Measurements from ENCODE around the gene CFAP97D2.
"Not testable (repeated sequence)": the region's sequence is repeated elsewhere in the genome, so short reads cannot be mapped to it uniquely, and the experiment has no call there.

CFAP97D2 gene

GRCh38 chr13:114157869-114158495 lies 21.1 kb upstream of the CFAP97D2 start:
- DNase-seq (ENCODE audit: low read depth in 1 of 2, low spot score in 1 of 2): no peak

- not testable (repeated sequence) for DNase-seq (ENCODE audit: low read depth in 1 of 2, low spot score in 1 of 2)
Measured at GRCh38 chr13:114158869-114159666, 20.0 kb upstream of the CFAP97D2 start.

DNA sequence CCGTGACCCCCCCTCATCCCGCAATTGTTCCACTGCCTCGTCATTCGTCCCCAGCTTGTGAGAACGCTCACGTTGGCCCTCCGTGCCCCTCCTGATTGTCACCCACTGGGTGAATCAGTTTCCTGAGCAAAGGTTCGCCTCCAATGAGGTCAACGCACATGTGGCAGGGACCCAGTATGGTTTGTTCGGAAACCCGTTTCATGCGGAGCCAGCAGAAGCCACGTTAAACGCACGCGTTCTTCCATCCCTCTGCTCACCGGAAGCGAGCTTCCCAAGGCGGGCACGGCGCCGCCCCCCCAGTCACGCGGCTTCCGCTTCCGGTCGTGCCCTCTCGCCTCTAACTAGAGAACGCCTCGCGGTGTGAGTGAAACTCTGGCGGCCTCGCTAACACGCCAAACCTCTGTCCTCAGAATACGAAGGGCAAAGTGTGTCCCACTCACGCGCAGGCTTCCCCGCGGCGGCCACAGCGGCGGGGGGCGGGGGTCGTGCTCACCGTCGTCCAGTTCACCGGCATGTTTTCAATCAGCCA lies 18.0 kb upstream of the CFAP97D2 start:
- no peak for DNase-seq (ENCODE audit: low read depth in 1 of 2, low spot score in 1 of 2)

- DNase-seq (ENCODE audit: low read depth in 1 of 2, low spot score in 1 of 2): no peak
Measured at GRCh38 chr13:114161644-114162532, 17.2 kb upstream of the CFAP97D2 start.

DNA sequence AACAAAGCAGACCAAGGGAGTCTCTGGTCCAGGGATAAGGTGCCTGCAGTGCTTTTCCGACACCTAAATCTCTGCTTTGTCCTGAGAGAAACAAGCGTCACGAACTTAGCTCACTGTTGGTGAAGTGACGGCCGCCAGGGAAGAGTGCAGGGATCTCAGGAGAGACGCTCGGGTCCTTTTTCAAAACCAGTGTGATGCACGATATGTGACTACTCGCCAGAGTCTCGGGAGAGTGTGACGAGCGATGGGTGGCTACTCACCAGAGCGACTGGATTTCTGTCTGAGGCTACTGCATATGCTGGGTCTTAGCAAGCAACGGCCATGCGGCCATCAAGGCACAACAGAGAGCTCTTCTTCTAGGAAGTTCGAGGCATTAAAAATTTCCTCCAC lies 16.5 kb upstream of the CFAP97D2 start:
- no peak for DNase-seq (ENCODE audit: low read depth in 1 of 2, low spot score in 1 of 2)

GRCh38 chr13:114164053-114164452 lies 15.0 kb upstream of the CFAP97D2 start:
- DNase-seq (ENCODE audit: low read depth in 1 of 2, low spot score in 1 of 2): no peak

DNA sequence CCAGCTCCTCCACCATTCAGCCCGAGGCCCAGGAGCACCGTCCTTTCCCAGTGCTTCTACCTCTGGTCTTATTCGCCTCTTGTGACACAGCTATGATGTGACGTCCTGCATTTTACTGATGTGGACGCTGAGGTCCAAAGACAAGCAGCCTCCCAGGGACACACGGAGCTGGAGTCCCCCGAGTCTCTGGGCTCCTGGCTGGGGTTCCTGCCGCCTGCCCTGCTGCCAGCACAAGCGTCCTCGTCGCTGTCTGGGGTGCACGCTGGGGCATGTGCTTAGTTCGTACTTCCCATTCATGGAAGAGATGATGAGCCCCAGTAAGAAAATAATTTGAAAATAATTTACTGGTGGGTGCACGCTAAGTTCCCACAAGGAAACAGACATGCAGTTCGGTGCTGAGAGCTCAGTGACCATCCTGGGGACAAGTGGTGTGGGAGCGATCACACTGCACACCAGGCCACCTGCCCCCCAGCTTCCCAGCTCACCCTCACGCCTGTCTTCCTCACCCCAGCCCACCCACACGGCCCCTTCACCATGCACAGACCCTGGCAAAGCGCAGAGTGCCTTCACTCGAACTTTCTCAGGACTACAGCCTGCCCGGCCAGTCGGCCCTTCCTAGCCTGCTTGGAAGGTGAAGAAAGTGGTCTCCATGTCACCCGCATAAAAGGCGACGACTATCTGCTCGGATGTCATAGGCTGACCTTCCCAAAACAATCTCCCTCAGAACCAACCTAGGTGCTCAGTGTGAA lies 14.2 kb upstream of the CFAP97D2 start:
- no peak for DNase-seq (ENCODE audit: low read depth in 1 of 2, low spot score in 1 of 2)

- no peak for DNase-seq (ENCODE audit: low read depth in 1 of 2, low spot score in 1 of 2)
Measured at GRCh38 chr13:114166381-114167131, 12.5 kb upstream of the CFAP97D2 start.

DNA sequence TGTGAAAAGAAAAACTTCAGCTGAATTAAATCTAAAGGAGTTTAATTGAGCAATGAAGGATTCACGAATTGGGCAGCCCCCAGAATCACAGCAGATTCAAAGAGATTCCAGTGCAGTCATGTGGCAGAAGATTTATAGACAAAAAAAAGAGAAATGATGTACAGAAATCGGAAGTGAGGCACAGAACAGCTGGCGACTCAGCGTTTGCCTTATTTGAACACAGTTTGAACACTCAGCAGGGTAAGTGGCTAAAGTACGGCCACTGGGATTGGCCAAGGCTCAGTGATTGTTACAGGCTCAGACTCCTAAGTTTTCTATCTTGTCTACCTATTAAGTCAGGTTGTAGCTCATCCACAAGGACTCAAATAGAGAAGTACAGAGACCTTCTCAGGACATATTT lies 11.6 kb upstream of the CFAP97D2 start:
- no peak for DNase-seq (ENCODE audit: low read depth in 1 of 2, low spot score in 1 of 2)

DNA sequence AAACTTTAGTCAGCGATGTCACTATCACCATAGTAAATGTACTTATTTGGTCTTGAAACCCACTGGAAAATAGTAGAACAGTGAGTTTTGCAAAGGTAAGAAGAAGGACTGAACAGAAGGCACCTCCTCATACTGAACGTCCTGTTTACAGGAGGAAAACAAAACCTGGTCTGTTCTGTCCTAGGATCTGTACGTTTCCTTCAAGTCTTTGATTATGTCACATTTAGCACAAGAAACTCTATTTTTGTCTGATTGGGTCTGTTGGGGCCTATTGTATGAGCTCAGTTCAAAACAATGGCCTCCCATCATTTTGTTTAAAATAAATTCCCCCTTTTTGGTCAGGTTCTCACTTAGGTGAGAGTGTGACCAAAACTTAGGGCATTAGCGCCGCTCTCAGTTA lies 11.2 kb upstream of the CFAP97D2 start:
- no peak for DNase-seq (ENCODE audit: low read depth in 1 of 2, low spot score in 1 of 2)

DNA sequence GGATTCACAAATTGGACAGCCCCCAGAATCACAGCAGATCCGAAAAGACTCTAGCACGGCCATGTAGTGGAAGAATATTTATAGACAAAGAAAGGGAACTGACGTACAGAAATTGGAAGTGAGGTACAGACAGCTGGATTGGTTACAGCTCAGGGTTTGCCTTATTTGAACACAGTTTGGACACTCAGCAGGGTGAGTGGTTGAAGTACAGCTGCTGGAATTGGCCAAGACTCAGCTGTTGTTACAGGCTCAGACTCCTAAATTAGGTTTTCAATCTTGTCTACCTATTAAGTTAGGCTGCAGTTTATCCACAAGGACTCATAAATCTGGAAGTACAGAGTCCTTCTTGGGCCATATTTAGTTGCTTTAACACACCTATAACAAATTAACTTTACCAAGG lies 5.8 kb upstream of the CFAP97D2 start:
- no peak for DNase-seq (ENCODE audit: low read depth in 1 of 2, low spot score in 1 of 2)

DNA sequence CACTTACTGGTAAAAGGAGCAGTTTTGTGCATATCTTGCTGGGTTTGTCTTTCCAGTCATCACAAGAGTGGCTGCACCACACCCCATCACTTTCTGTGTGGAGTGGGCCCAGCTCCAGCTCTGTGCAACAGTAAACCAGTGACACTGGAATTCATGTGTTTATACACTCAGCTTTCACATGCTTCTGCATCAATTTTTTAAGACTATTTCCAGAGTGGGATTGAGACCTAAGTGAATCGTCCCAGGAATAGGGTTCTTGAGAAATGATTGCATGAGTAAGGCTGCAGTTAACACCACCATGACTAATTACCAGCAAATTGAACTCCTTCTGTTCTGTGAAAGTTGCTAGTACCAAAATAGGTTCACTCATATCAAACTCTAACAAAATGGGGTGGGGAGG lies 5.3 kb upstream of the CFAP97D2 start:
- DNase-seq (ENCODE audit: low read depth in 1 of 2, low spot score in 1 of 2): no peak

DNA sequence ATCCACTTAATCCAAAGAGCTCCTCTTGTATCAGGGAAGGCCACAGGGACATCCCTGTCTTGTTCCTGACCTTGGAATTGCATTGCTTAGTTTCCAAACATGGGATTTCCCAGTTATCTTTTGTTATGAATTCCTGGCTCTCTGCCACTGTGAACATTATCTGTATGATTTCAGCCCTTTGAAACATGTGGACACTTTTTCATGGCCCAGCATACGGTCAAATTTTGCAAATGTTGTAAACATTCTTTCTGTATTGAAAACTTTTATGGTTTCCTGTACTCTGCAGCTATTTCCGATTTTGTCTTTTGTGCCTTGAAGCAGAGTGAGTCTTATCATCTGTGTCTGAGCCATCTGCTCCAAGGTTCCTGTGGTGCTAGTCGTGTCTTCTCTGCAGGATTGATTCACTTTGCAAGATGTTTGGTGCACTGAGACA lies 4.5 kb upstream of the CFAP97D2 start:
- no peak for DNase-seq (ENCODE audit: low read depth in 1 of 2, low spot score in 1 of 2)

- DNase-seq (ENCODE audit: low read depth in 1 of 2, low spot score in 1 of 2): not testable (repeated sequence)
Measured at GRCh38 chr13:114176359-114176902, 2.6 kb upstream of the CFAP97D2 start.

GRCh38 chr13:114177245-114178010 lies 1.6 kb upstream of the CFAP97D2 start:
- DNase-seq (ENCODE audit: low read depth in 1 of 2, low spot score in 1 of 2): no peak

DNA sequence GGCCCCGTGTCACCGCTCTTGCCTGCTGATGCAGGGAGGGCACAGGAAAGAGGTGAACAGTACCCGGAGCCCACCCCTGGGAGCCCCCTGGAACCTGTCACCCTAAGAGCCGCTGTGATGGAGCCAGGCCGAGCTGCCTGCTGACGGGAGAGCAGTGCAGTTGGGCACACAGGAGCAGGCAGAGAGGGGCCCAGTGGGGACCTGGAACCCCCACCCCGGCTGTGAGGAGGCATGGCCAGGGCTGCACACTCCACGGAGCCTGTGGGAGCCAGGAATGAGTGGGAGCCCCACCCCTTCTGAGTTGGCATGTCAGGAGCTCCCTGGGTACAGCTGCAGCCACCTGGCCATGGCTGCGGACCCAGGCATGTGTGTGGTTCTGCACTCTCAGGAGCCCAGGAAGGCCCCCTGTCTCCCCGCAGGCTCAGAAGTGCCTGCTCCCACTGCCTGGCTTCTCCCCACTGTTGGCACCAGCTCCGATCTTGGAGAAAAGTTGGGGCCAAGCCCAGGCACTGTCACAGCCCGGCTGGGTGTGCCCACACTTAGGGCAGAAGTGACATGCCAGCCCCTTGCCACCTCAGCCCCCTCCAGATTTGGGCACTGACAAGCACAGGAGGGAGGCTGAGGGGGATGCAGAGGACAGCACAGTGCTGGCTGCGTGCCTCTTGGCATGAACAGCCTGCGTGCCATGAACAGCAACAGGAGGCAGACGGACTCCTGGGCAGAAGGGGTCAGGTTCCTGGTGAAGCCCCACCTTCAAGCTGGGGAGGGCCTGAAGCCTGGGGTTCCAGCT lies 6.3 kb downstream of the CFAP97D2 start:
- no peak for DNase-seq (ENCODE audit: low read depth in 1 of 2, low spot score in 1 of 2)

- no peak for DNase-seq (ENCODE audit: low read depth in 1 of 2, low spot score in 1 of 2)
Measured at GRCh38 chr13:114194853-114195252, 15.8 kb downstream of the CFAP97D2 start.

DNA sequence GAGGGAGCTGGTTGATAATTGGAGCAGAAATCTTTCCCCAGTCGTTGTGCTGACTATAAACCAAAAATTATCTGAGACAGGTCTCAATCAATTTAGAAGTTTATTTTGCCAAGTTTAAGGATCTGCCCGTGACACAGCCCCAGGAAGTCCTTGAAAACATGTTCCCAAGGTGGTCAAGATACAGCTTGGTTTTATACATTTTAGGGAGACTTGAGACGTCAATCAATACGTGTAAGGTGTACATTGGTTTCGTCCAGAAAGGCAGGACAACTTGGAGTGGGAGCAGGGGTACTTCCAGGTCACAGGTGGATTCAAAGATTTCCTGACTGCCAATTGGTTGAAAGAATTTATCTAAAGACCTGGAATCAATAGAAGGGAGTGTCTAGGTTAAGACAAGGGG lies 17.6 kb downstream of the CFAP97D2 start:
- no peak for DNase-seq (ENCODE audit: low read depth in 1 of 2, low spot score in 1 of 2)

All from activated CD4-positive, alpha-beta T cell treated with anti-CD3 and anti-CD28 coated beads, Interleukin-2, amount 50 U/mL, for 24 hours (primary cell).